Osteoblast (primary cell): Measurements from ENCODE around the gene LPIN1. TPM values are rescaled to one million over a fixed set of nuclear protein-coding genes. Genes with fewer than 3 reads are reported as not detected.
"Not testable (repeated sequence)": the region's sequence is repeated elsewhere in the genome, so short reads cannot be mapped to it uniquely, and the experiment has no call there.

Source experiments
- DNase-seq: peaks from one replicate; pipeline ENCODE4 v3.0.0; 2011; ENCODE audit warnings: low spot score, mixed read lengths; ENCODE audit not compliant: insufficient read length; ENCODE audit errors: missing footprints
- H2AFZ ChIP-seq: 2 replicates; pipeline ENCODE4 v1.6.0; 2011; ENCODE audit warnings: mild to moderate bottlenecking, low read length
- H3K27ac ChIP-seq: 2 replicates; pipeline ENCODE4 v1.5.1; 2011; ENCODE audit warnings: mild to moderate bottlenecking, low read depth, low read length, moderate library complexity
- H3K27me3 ChIP-seq: 2 replicates; pipeline ENCODE4 v1.6.0; 2012; ENCODE audit warnings: mild to moderate bottlenecking, control low read depth, inconsistent platforms, low read length, moderate library complexity; ENCODE audit not compliant: insufficient read depth
- H3K36me3 ChIP-seq: 2 replicates; pipeline ENCODE4 v1.5.1; 2011; ENCODE audit warnings: mild to moderate bottlenecking, low read length, control low read depth, moderate library complexity; ENCODE audit not compliant: insufficient read depth
- H3K4me1 ChIP-seq: 2 replicates; pipeline ENCODE4 v1.5.1; 2011; ENCODE audit warnings: mild to moderate bottlenecking, low read length, control low read depth, moderate library complexity; ENCODE audit not compliant: insufficient read depth
- H3K4me2 ChIP-seq: 2 replicates; pipeline ENCODE4 v1.6.0; 2011; ENCODE audit warnings: mild to moderate bottlenecking, low read length; ENCODE audit not compliant: insufficient read depth
- H3K4me3 ChIP-seq: fragments of 200-600 bp; sonication (generic); 3 replicates; pipeline ENCODE4 v1.5.1; 2012; ENCODE audit warnings: mild to moderate bottlenecking, low read length, inconsistent platforms; ENCODE audit not compliant: insufficient read depth
- H3K79me2 ChIP-seq: 2 replicates; pipeline ENCODE4 v1.6.0; 2012; ENCODE audit warnings: mild to moderate bottlenecking, low read length, control low read depth, inconsistent platforms; ENCODE audit not compliant: insufficient read depth
- H3K9me3 ChIP-seq: 2 replicates; pipeline ENCODE4 v1.5.1; 2011; ENCODE audit warnings: low read depth, low read length, control low read depth
- H4K20me1 ChIP-seq: 2 replicates; pipeline ENCODE4 v1.6.0; 2012; ENCODE audit warnings: mild to moderate bottlenecking, low read length, control low read depth; ENCODE audit not compliant: insufficient read depth
- total RNA-seq: library from RNA; depleted of rRNA; stranded (reverse); fragments of >200 nt; gene quantifications from 2 replicates; pipeline ENCODE4 v1.2.3, GENCODE V29; 2012
- TF ChIP-seq, protein P1 (sequence below): IDR thresholded peaks from 2 replicates; pipeline ENCODE4 v1.5.1; 2011; ENCODE audit warnings: mild to moderate bottlenecking, low read depth, low read length, moderate library complexity; ENCODE audit errors: extremely low read depth

LPIN1 gene
- total RNA-seq, 1 donor, result 117 TPM

DNA sequence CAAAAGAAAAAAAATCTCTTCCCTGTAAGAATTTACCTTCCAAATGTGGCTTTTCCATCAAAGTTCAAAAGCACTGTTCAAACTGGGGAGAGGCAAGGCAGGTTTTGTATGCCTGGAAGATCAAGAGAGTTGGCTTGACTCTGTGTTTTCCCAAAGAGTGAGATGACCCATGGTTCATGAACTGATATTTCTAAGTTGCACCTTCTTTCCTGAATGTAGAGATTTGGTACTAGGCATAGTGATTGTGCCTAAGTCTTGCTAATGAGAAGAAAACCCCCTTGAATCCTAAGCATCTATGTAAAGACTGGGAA, 23.4 kb upstream of the LPIN1 start:
- TF ChIP-seq, protein P1, sequence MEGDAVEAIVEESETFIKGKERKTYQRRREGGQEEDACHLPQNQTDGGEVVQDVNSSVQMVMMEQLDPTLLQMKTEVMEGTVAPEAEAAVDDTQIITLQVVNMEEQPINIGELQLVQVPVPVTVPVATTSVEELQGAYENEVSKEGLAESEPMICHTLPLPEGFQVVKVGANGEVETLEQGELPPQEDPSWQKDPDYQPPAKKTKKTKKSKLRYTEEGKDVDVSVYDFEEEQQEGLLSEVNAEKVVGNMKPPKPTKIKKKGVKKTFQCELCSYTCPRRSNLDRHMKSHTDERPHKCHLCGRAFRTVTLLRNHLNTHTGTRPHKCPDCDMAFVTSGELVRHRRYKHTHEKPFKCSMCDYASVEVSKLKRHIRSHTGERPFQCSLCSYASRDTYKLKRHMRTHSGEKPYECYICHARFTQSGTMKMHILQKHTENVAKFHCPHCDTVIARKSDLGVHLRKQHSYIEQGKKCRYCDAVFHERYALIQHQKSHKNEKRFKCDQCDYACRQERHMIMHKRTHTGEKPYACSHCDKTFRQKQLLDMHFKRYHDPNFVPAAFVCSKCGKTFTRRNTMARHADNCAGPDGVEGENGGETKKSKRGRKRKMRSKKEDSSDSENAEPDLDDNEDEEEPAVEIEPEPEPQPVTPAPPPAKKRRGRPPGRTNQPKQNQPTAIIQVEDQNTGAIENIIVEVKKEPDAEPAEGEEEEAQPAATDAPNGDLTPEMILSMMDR, result no peak

DNA sequence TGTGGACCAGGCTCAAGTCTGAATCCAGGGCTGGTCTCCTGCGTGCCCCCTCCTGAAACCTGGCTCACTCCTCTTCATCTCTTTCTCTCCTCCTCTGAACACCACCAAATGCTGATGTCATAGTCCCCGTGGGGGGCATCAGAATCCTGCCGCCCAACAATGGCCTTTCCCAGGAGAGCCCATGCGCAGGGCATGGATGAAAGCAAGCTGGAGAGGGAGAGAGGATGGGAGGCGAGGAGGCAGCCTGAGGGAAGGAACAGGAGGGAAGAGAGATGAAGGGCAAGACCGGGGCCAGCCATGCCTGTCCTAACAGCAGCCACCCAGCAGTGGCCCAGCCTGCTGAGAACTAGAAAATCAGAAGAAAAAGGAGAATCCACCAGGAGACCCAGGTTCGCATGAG, 22.3 kb upstream of the LPIN1 start:
- Histone ChIP-seq H3K36me3 (no peaks in the 10 kb centered on the region), H3K4me3 (no peak overlapping the region), H3K27me3 (peaks cover 63% of the 10 kb centered on the region), H2AFZ (no peak overlapping the region), H3K79me2 (no peaks in the 10 kb centered on the region), H3K4me1 (no peaks in the 10 kb centered on the region), H3K27ac (no peak overlapping the region), H3K9me3 (no peaks in the 10 kb centered on the region), H4K20me1 (no peaks in the 10 kb centered on the region), H3K4me2 (no peak overlapping the region)
- DNase-seq, result no peak
- TF ChIP-seq, protein P1, result no peak

More for the DNA sequence above, 23.4 kb upstream of the LPIN1 start:
- Histone ChIP-seq H4K20me1 (no peaks in the 10 kb centered on the region), H2AFZ (no peak overlapping the region), H3K4me2 (no peak overlapping the region), H3K36me3 (no peaks in the 10 kb centered on the region), H3K9me3 (no peaks in the 10 kb centered on the region), H3K4me1 (no peaks in the 10 kb centered on the region), H3K79me2 (no peaks in the 10 kb centered on the region), H3K4me3 (no peak overlapping the region), H3K27me3 (peaks cover 69% of the 10 kb centered on the region), H3K27ac (no peak overlapping the region)
- no peak for DNase-seq

DNA sequence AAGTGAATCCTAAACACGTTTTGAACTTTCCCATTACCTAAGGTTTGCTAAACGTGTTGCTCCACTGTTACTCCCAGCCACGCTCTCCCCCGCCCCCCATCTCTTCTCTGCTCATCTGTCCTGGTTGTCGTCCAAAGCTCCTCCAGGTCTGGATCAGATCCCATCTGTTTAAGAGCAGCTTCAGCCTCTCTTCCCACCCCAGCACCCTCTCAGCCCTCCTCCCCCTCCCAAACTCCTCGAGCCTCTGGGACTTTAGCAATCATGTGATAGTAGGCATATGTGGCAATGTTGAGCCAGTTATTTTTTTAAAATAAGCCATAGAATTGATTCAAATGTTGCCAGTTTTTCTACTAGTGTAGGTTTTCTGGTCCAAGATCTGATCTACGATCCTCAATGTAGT, 20.0 kb upstream of the LPIN1 start:
- Histone ChIP-seq H3K4me3 (no peak overlapping the region), H4K20me1 (no peaks in the 10 kb centered on the region), H3K4me1 (no peaks in the 10 kb centered on the region), H3K79me2 (no peaks in the 10 kb centered on the region), H3K27me3 (peaks cover 45% of the 10 kb centered on the region), H3K4me2 (no peak overlapping the region), H3K9me3 (no peaks in the 10 kb centered on the region), H2AFZ (no peak overlapping the region), H3K36me3 (no peaks in the 10 kb centered on the region), H3K27ac (no peak overlapping the region)
- TF ChIP-seq, protein P1, result no peak
- no peak for DNase-seq

DNA sequence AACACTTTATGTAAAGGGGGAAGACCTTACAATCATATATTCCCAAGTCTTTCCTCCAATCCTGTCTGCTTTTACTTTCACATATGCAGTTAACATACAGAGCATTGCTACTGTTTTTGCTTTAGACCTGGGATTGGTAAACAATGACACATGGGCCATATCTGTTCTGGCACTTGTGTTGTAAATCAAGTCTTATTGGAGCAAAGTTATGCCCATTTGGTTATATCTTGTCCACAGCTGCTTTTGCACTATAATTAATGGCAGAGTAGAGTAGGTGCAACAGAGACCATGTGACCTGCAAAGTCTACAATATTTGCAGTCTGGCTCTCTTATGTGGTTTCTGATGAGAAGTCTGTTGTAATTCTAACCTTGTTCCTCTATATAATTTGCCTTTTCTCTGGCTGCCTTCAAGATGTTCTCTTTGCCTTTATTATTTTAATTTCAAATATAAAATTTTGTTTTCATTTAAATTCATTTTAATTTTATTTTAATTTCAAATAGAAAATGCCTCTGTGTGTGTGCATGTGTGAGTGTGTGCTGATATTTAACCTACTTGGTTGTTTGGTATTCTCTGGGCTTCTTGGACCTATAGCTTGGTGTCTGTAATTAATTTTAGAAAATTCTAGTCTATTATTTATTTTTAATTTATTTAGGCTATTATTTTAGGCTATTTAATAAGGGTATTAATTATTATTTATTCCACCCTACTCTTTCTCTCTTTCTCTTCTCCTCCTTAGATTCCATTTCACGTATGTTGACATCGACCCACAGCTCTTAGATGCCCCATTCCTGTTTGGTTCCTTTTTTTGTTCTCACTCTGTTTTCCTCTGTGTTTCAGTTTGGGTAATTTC, 16.8 kb upstream of the LPIN1 start:
- Histone ChIP-seq H2AFZ (no peak overlapping the region), H3K27me3 (peaks cover 41% of the 10 kb centered on the region), H3K4me2 (no peak overlapping the region), H3K4me1 (no peaks in the 10 kb centered on the region), H3K79me2 (no peaks in the 10 kb centered on the region), H3K36me3 (no peaks in the 10 kb centered on the region), H3K4me3 (no peak overlapping the region), H3K27ac (no peak overlapping the region), H4K20me1 (no peaks in the 10 kb centered on the region), H3K9me3 (no peaks in the 10 kb centered on the region)
- no peak for DNase-seq
- TF ChIP-seq, protein P1, result no peak

DNA sequence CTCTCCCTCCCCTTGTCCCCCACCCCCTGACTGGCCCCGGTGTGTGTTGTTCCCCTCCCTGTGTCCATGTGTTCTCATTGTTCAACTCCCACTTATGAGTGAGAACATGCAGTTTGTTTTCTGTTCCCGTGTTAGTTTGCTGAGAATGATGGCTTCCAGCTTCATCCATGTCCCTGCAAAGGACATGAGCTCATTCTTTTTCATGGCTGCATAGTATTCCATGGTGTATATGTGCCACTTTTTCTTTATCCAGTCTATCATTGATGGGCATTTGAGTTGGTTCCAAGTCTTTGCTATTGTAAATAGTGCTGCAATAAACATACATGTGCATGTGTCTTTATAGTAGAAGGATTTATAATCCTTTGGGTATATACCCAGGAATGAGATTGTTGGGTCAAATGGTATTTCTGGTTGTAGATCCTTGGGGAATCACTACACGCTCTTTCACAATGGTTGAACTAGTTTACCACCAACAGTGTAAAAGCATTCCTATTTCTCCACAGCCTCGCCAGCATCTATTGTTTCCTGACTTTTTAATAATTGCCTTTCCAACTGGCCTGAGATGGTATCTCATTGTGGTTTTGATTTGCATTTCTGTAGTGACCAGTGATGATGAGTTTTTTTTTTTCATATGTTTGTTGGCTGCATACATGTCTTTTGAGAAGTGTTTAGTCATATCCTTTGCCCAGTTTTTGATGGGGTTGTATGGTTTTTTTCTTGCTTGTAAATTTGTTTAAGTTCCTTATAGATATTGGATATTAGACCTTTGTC, 15.0 kb upstream of the LPIN1 start:
- not testable (repeated sequence) for H4K20me1 ChIP-seq, H3K79me2 ChIP-seq, H3K27ac ChIP-seq, H3K4me2 ChIP-seq, H3K4me1 ChIP-seq, H3K9me3 ChIP-seq, H3K36me3 ChIP-seq, H3K4me3 ChIP-seq, DNase-seq, H2AFZ ChIP-seq
- H3K27me3 ChIP-seq, result peaks cover 41% of the 10 kb centered on the region
